HG03097 (cell line): ENCODE results near the gene THPO.

ENCODE experiments used
- ATAC-seq: cut with Tn5 transposase; IDR thresholded peaks from one replicate; pipeline ENCODE4 v1.9.1; 2021; ENCODE audit not compliant: unreplicated experiment, low FRiP score

The THPO gene

GRCh38 chr3:184335661-184336546 lies 42.1 kb downstream of the THPO start:
- ATAC-seq, result no peak

- ATAC-seq, result no peak
Measured at GRCh38 chr3:184335291-184335660, 42.7 kb downstream of the THPO start.

DNA sequence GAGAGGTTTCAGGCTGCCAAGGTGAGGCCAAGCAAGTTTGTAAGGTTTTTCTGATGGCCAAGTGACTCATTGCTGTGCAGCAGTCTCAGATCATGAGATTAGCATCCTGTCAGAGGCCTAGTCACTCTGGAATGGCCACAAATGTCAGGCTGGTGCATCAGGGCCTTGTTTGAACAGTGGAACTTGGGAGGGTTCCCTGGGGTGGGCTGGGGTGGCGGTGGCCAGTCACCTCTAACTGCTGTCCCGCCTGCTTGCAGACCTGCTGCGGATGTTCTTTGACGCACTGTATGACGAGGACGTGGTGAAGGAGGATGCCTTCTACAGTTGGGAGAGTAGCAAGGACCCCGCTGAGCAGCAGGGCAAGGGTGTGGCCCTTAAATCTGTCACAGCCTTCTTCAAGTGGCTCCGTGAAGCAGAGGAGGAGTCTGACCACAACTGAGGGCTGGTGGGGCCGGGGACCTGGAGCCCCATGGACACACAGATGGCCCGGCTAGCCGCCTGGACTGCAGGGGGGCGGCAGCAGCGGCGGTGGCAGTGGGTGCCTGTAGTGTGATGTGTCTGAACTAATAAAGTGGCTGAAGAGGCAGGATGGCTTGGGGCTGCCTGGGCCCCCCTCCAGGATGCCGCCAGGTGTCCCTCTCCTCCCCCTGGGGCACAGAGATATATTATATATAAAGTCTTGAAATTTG lies 43.4 kb downstream of the THPO start:
- no peak for ATAC-seq

- no peak for ATAC-seq
Measured at GRCh38 chr3:184333700-184334099, 44.3 kb downstream of the THPO start.

- ATAC-seq, result no peak
Measured at GRCh38 chr3:184333190-184333589, 44.8 kb downstream of the THPO start.

DNA sequence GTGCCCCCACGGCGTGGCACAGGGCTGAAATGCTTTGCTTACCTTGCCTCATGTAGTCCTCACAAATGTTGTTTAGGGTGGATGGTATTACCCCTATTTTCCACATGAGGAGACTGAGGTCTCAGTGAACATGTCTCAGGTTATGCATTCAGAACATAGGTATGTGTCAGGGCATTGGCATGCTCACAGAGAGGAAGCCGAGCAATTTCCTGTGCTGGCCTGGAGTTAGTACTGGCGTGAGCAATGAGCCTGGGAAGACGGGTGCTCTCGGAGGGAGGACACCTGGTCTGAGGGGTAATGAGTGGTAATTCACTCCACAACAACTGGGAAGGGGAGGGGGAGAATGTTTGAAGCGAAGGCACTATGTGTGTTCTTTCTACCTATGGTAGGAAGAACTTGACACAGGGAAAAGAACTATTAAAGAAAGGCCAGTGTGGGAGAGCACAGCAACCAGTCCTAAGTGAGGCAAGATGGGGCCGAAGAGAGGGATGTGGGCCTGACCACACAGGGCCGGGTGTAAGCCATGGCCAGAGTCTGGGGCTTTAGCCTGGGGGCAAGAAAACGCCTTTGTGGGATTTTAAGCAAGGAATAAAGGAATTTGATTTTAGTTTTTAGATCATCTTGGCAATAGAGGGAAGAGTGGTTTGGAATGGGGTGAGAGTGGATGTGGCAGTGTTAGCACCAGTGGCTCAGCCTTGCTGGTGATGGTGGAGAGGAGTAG lies 45.5 kb downstream of the THPO start:
- no peak for ATAC-seq

DNA sequence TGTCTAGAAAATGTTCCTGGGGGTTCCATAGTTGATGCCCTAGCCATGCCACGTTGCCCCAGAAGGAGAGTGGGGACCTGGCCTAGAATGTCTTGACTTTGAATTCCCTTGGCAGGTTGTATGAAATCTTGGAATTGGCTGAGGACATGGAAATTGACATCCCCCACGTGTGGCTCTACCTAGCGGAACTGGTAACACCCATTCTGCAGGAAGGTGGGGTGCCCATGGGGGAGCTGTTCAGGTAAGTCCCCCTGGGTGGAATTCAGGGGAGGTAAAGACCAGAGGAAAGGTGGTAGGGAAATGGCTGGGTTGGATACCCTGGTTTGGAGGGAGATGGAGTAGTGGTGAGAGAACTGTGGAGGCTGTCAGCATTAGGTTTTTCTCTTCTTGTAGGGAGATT lies 49.5 kb downstream of the THPO start:
- ATAC-seq, result no peak

GRCh38 chr3:184327171-184327570 lies 50.8 kb downstream of the THPO start:
- no peak for ATAC-seq

DNA sequence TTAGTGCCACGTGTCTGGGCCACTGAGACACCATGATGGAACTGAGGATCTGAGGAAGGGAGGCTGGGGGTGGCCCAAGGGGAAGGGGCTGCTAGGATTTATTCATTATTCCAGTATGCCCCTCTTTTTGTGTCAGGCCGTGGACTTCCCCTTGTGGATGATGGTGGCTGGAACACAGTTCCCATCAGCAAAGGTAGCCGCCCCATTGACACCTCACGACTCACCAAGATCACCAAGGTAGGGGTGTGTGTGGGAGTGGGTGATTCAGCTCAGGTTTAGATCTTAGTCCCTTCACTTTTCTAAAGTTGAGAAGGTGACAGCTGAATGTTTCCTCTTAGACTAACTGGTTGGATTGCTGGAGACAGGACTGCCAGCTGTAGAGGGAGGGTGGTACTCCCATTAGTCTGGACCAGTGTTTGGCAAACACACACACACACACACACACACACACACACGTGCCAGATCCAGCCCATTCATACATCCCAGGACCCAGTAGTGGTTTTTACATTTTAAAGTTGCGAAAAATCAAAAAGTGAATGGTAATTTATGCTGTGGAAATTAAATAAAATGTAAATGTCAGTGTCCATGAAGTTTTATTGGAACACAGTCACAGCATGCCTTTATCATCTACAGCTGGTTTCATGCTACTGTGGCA lies 52.2 kb downstream of the THPO start:
- no peak for ATAC-seq

- ATAC-seq, result no peak
Measured at GRCh38 chr3:184325269-184325668, 52.7 kb downstream of the THPO start.

GRCh38 chr3:184323696-184324095 lies 54.3 kb downstream of the THPO start:
- ATAC-seq, result no peak

DNA sequence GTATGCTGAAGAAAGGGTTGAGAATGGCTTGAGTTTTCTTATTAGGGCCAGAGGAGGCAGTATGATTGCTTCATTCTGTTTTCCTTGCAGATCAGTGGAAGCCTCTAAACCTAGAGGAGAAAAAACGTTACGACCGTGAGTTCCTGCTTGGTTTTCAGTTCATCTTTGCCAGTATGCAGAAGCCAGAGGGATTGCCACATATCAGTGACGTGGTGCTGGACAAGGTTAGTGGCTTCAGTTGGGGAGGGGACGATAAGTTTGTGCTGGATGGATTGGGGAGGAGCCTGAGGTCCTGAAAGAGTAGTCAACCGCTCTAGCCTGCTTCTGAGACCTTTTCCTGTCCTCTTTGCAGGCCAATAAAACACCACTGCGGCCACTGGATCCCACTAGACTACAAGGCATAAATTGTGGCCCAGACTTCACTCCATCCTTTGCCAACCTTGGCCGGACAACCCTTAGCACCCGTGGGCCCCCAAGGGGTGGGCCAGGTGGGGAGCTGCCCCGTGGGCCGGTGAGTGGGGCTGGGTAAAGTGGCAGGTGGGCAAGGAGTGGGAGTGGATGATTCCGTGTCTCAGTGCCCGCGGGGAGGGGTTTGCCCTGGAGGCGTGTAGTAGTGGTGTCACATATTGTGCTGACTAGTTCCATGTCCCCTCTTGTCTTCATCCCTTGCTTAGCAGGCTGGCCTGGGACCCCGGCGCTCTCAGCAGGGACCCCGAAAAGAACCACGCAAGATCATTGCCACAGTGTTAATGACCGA lies 55.1 kb downstream of the THPO start:
- no peak for ATAC-seq
